WERI-Rb-1 (cell line): Measurements from ENCODE around the gene TNFRSF11A.

Experiments
- DNase-seq: peaks from one replicate; pipeline ENCODE4 v3.0.0-alpha.2; 2020
- H3K27ac ChIP-seq: fragments of 250-450 bp; sonication (Bioruptor Pico); 2 replicates; pipeline ENCODE4 v1.5.1; 2020; ENCODE audit warnings: mild to moderate bottlenecking, moderate library complexity
- H3K27me3 ChIP-seq: fragments of 250-450 bp; sonication (Bioruptor Pico); 2 replicates; pipeline ENCODE4 v1.5.1; 2021; ENCODE audit warnings: mild to moderate bottlenecking, low read depth, moderate library complexity; ENCODE audit not compliant: insufficient read depth, severe bottlenecking
- H3K36me3 ChIP-seq: fragments of 250-450 bp; sonication (Bioruptor Pico); 2 replicates; pipeline ENCODE4 v1.5.1; 2020; ENCODE audit warnings: mild to moderate bottlenecking, moderate library complexity
- H3K4me3 ChIP-seq: 2 replicates; pipeline ENCODE4 v1.5.1; 2011; ENCODE audit warnings: low read depth, mild to moderate bottlenecking, control low read depth, low read length
- H3K9me3 ChIP-seq: fragments of 250-450 bp; sonication (Bioruptor Pico); 2 replicates; pipeline ENCODE4 v1.5.1; 2021; ENCODE audit warnings: mild to moderate bottlenecking, moderate library complexity; ENCODE audit not compliant: severe bottlenecking
- TF ChIP-seq, protein P1 (sequence below): IDR thresholded peaks from 2 replicates; pipeline ENCODE4 v1.5.1; 2011; ENCODE audit warnings: low read depth, mild to moderate bottlenecking, control low read depth, inconsistent platforms, low read length

The TNFRSF11A gene

GRCh38 chr18:62361288-62361687 is 36.2 kb downstream of the TNFRSF11A start:
- no peaks in the 10 kb centered on the region for H3K27me3 ChIP-seq
- H3K27ac ChIP-seq, result no peak overlapping the region
- TF ChIP-seq, protein P1, sequence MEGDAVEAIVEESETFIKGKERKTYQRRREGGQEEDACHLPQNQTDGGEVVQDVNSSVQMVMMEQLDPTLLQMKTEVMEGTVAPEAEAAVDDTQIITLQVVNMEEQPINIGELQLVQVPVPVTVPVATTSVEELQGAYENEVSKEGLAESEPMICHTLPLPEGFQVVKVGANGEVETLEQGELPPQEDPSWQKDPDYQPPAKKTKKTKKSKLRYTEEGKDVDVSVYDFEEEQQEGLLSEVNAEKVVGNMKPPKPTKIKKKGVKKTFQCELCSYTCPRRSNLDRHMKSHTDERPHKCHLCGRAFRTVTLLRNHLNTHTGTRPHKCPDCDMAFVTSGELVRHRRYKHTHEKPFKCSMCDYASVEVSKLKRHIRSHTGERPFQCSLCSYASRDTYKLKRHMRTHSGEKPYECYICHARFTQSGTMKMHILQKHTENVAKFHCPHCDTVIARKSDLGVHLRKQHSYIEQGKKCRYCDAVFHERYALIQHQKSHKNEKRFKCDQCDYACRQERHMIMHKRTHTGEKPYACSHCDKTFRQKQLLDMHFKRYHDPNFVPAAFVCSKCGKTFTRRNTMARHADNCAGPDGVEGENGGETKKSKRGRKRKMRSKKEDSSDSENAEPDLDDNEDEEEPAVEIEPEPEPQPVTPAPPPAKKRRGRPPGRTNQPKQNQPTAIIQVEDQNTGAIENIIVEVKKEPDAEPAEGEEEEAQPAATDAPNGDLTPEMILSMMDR, result no peak
- no peaks in the 10 kb centered on the region for H3K36me3 ChIP-seq
- no peaks in the 10 kb centered on the region for H3K9me3 ChIP-seq
- no peak for DNase-seq
- no peak overlapping the region for H3K4me3 ChIP-seq

DNA sequence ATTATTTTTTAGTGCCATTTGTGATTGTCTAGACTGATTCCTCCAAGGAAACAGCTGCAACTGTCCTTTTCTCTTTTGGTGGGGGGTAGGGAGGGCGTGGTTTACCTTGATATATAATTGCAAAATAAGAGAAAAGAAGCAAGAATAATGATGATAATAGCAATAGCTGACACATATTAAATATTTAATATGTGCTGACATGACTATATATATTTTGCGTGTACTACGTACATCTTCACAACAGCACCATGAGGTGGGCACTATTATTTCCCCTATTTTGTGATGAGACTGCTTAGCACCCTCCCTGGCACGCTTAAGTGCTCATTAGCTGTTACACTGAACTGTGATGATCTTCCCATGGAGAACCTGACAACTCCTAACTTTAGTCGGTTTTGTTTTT is 39.4 kb downstream of the TNFRSF11A start:
- Histone ChIP-seq H3K27ac (no peak overlapping the region), H3K4me3 (no peak overlapping the region), H3K36me3 (no peaks in the 10 kb centered on the region), H3K27me3 (no peaks in the 10 kb centered on the region), H3K9me3 (no peaks in the 10 kb centered on the region)
- TF ChIP-seq, protein P1, result no peak
- DNase-seq, result no peak

GRCh38 chr18:62365420-62365819 is 40.3 kb downstream of the TNFRSF11A start:
- H3K9me3 ChIP-seq, result no peaks in the 10 kb centered on the region
- no peak overlapping the region for H3K4me3 ChIP-seq
- no peaks in the 10 kb centered on the region for H3K36me3 ChIP-seq
- H3K27ac ChIP-seq, result no peak overlapping the region
- TF ChIP-seq, protein P1, result no peak
- no peak for DNase-seq
- H3K27me3 ChIP-seq, result no peaks in the 10 kb centered on the region

GRCh38 chr18:62366992-62367391 is 41.9 kb downstream of the TNFRSF11A start:
- H3K27me3 ChIP-seq, result no peaks in the 10 kb centered on the region
- no peaks in the 10 kb centered on the region for H3K9me3 ChIP-seq
- TF ChIP-seq, protein P1, result no peak
- H3K27ac ChIP-seq, result no peak overlapping the region
- H3K36me3 ChIP-seq, result no peaks in the 10 kb centered on the region
- H3K4me3 ChIP-seq, result no peak overlapping the region
- no peak for DNase-seq

- no peak overlapping the region for H3K4me3 ChIP-seq
- no peak overlapping the region for H3K27ac ChIP-seq
- no peak for DNase-seq
- no peaks in the 10 kb centered on the region for H3K9me3 ChIP-seq
- no peaks in the 10 kb centered on the region for H3K27me3 ChIP-seq
- TF ChIP-seq, protein P1, result no peak
- no peaks in the 10 kb centered on the region for H3K36me3 ChIP-seq
These were observed 43.0 kb downstream of the TNFRSF11A start for GRCh38 chr18:62368100-62368499.

DNA sequence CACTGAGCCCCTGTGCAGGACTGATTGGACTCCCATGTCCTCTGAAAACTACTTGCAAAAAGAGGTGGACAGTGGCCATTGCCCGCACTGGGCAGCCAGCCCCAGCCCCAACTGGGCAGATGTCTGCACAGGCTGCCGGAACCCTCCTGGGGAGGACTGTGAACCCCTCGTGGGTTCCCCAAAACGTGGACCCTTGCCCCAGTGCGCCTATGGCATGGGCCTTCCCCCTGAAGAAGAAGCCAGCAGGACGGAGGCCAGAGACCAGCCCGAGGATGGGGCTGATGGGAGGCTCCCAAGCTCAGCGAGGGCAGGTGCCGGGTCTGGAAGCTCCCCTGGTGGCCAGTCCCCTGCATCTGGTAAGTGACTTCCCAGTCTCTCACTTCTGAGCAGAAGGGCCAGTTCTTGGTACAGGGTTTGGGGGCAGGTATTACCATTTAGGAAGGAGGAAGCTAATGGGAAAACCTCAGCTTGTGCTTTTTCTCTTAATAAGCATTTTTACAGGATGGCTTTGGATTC is 44.1 kb downstream of the TNFRSF11A start:
- Histone ChIP-seq H3K4me3 (no peak overlapping the region), H3K27ac (no peak overlapping the region)

More for the DNA sequence above, 44.1 kb downstream of the TNFRSF11A start:
- no peak for DNase-seq
- Histone ChIP-seq H3K9me3 (no peaks in the 10 kb centered on the region), H3K27me3 (no peaks in the 10 kb centered on the region), H3K36me3 (no peaks in the 10 kb centered on the region)
- TF ChIP-seq, protein P1, result no peak
